NCI-H446 treated with DMSO at 0.1 percent for 48 hours (cell line): Measurements from ENCODE around the gene KDM7A.

Experiments
- DNase-seq: peaks from one replicate; lab custom pipeline; 2025; lab: John Stamatoyannopoulos, UW

The KDM7A gene

GRCh38 chr7:140082770-140083169, 94.0 kb downstream of the KDM7A start:
- no peak for DNase-seq

DNA sequence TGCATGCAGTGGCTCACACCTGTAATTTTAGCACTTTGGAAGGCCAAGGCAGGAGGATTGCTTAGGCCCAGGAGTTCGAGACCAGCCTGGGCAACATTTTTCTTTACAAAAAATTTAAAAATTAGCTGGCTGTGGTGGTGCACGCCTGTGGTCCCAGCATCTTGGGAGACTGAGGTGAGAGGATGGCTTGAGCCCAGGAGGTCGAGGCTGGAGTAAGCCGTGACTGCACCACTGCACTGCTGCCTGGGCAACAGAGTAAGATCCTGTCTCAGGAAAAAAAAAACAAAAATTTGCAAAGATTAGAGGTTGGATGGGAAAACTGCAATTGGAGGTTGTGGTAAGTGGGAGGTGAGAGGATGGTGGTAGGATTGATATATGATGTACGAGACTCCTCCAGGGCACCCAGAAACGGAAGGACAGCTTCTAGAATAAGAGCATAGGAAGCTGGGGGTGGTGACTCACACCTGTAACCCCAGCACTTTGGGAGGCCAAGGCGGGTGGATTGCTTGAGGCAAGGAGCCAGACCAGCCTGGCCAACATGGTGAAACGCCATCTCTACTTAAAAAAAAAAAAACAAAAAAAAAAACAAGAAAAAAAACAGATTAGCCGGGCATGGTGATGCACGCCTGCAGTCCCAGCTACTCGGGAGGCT, 94.9 kb downstream of the KDM7A start:
- no peak for DNase-seq

DNA sequence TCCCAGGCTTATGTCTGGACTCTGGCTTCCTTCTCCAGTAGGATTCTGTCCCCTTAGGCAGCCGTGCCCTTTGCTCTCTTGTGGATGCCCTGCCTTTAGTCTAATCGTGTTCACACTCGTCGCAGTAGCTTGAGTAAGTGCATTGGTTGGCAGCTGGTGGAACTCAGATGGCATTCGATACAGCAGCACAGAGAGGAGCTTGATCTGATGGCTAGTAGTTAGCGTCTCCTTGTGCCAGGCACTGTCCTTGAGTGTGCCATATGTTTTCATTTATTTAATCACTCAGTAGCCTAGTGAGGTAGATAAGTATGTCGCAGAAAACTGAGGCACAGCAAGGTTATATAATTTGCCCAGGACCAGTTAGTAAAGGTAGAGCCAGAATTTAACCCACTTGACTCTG, 95.9 kb downstream of the KDM7A start:
- DNase-seq = no peak

GRCh38 chr7:140079121-140079536, 97.7 kb downstream of the KDM7A start:
- no peak for DNase-seq

- no peak for DNase-seq
Observed at GRCh38 chr7:140078392-140078791, 98.4 kb downstream of the KDM7A start.

GRCh38 chr7:140074780-140075179, 102.0 kb downstream of the KDM7A start:
- DNase-seq = no peak

DNA sequence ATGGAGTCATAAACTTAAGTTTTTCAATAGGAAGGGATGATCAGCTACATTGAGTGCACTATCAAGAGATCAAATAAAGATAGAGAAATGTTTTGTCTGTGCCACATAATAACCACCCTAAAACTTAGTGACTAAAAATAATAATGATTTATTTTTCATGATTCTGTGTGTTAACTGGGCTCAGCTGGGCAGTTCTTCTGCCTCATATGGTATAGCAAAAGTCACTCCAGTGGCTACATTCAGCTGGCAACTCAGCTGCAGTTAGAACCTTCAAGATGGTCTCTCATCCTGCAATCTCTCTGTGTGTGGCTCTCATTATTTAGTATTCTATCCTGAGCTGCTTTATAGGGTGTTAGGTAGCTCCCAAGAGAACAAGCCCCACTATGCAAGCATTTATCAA, 106.2 kb downstream of the KDM7A start:
- DNase-seq = no peak

- DNase-seq = no peak
Observed at GRCh38 chr7:140069298-140069949, 107.4 kb downstream of the KDM7A start.

DNA sequence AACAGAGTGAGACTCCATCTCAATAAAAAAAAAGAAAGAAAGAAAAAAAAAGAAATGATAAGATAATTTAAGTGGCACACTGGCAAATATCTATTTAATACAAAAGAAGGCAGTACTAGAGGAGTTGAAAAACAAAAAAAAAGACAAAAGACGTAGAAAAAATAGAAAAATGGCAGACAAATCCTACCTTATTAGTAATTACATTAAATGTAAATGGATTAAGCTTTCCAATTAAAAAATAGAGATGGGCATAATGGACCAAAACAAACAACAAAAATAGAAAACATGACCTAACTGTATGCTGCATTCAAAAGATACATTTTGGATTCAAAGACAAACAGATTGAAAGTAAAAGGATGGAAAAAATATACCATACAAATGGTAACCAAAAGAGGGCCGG, 108.8 kb downstream of the KDM7A start:
- DNase-seq = no peak

DNA sequence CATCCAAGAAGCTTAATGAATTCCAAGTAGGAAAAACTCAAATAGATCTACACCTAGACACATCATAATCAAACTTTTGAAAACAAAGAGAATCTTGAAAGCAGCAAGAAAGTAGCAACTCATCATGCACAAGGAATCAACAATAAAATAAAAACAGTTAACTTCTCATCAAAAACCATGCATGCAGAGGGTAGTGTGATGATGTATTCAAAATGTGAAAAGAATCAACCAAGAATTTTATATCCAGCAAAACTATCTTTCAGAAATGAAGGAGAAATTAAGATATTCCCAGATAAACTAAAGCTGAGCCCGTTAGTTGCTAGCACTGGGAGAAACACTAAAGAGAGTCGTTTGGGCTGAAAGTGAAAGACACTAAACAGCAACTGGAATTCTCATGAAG, 109.7 kb downstream of the KDM7A start:
- DNase-seq = no peak

GRCh38 chr7:140062528-140063299, 114.1 kb downstream of the KDM7A start, which contains the start of gene PARP12:
Gene PARP12 (minus strand): TSS chr7:140062951. CDS start chr7:140062847, 104 bp downstream.
- DNase-seq = no peak

- DNase-seq = no peak
Observed at GRCh38 chr7:140062118-140062527, 114.7 kb downstream of the KDM7A start.

GRCh38 chr7:140061607-140061930, 115.2 kb downstream of the KDM7A start:
- no peak for DNase-seq

GRCh38 chr7:140060788-140061606, 115.8 kb downstream of the KDM7A start:
- no peak for DNase-seq

DNA sequence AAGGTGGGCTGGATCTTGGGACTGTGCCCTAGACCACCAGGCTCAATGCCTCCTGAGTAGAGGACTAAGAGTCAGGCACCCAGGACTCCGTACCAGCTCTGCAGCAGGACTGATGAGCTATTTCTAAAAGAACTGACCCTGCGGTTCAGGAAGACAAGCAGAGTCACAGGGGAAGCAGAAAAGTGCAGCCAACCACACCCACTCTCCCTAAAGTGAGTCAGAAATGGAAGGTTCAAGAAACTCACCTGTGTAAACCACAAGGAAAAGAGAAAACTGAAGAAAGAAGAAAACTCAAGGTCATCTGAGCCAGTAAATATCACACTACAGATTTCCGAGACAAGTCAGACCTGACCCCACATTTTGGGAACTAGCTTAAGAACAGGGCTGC, 116.5 kb downstream of the KDM7A start:
- DNase-seq = no peak

- DNase-seq = no peak
Observed at GRCh38 chr7:140059273-140060242, 117.2 kb downstream of the KDM7A start.

- DNase-seq = no peak
Observed at GRCh38 chr7:140058517-140058916, 118.3 kb downstream of the KDM7A start.

- DNase-seq = no peak
Observed at GRCh38 chr7:140057143-140057535, 119.6 kb downstream of the KDM7A start.

GRCh38 chr7:140056431-140057142, 120.2 kb downstream of the KDM7A start:
- no peak for DNase-seq

DNA sequence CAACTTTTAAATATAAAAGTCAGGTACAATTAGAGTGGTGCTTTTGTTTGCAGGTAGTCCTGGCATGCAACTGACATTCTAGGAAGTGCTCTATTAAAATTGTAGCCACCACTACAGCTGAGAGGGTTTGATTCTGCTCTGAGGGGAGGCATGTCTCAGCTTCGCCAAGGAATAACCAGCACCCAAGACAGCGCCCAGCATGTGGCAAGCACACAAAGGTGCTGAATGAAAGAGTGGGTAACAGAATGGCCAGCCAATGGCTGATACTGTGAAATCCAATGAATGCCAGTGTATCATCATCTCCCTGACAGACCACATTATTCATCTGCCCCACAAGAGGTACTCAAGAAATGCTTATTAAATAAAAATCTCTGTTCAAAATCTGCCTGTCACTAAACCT, 121.0 kb downstream of the KDM7A start:
- no peak for DNase-seq

GRCh38 chr7:140054751-140055150, 122.0 kb downstream of the KDM7A start:
- DNase-seq = no peak
